Measurements from ENCODE around the gene TRMT6.

Gene TRMT6

GRCh38 chr20:5950271-5951031, at the start of gene TRMT6, which contains the start of gene MCM8:
Gene TRMT6 (minus strand): TSS chr20:5950533. CDS start chr20:5950405, 128 bp downstream.
Gene MCM8 (plus strand): TSS chr20:5950652. CDS start chr20:5952016, 1,364 bp downstream.
- peak; percentile 92 for DNase-seq (ENCODE audit: low read depth)

GRCh38 chr20:5999783-6000182, 49.5 kb upstream of the TRMT6 start:
- no peak for DNase-seq (ENCODE audit: low read depth)

DNA sequence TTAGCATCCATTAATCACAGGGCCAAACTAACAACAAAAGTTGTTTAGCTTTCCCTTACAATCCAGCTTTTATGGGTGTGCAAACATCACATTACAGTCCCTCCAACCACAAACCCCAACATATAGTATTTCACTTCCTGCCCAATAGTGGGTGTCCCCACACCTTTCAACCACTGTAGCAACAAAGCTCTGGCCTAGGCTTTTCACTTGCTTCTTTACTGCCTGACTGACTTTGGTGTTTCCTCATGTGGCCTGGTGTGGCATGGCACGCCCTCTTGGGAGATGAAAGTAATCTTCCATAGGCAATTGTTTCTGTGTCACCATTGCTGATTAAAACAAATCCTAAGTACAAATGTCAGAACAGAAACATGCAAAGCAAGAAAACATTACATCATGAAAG, 46.4 kb upstream of the TRMT6 start:
- DNase-seq (ENCODE audit: low read depth): peak; percentile 26

GRCh38 chr20:5991623-5992441, 41.5 kb upstream of the TRMT6 start:
- DNase-seq (ENCODE audit: low read depth): no peak

- DNase-seq (ENCODE audit: low read depth): no peak
These were observed 40.6 kb upstream of the TRMT6 start for GRCh38 chr20:5990946-5991345.

GRCh38 chr20:5989539-5989938, 39.2 kb upstream of the TRMT6 start:
- no peak for DNase-seq (ENCODE audit: low read depth)

DNA sequence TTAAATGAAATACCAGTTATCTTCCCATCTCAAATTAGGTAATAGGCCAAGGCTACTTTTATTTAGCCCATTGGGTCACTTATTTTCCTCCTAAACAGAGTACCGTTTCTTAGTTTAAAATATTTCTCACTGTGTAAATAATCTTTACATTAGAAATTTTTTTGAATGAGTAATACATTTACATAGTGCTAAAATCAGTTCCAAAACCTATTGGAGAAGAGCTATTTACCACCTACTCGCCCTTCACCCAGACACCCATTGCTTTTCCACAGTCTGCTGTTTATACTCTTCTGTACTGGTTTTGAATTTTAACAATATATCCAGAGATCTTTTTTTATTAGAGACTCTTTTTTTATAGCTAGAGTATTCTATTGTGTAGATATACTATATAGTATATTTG, 37.0 kb upstream of the TRMT6 start:
- DNase-seq (ENCODE audit: low read depth): no peak

GRCh38 chr20:5980720-5981538, 30.6 kb upstream of the TRMT6 start:
- no peak for DNase-seq (ENCODE audit: low read depth)

- no peak for DNase-seq (ENCODE audit: low read depth)
These were observed 29.5 kb upstream of the TRMT6 start for GRCh38 chr20:5979801-5980200.

GRCh38 chr20:5977975-5978374, 27.6 kb upstream of the TRMT6 start:
- DNase-seq (ENCODE audit: low read depth): no peak

- DNase-seq (ENCODE audit: low read depth): no peak
These were observed 26.9 kb upstream of the TRMT6 start for GRCh38 chr20:5977223-5977622.

DNA sequence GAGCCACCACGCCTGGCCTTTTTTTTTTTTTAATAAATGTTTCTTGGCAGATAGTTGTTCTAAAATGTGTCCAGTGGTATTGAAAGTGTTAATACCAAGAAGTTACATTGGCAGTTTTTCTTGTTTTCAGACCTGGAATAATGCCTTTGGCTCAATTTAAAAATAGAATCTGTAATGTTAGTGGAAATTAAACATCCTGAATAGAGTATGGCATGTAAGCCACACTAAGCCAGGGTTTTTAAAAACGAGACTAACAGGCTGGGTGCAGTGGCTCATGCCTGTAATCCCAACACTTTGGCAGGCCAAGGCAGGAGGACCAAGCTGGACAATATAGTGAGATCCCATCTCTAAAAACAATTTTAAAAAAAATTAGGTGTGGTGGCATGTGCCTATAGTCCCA, 25.4 kb upstream of the TRMT6 start:
- DNase-seq (ENCODE audit: low read depth): no peak

DNA sequence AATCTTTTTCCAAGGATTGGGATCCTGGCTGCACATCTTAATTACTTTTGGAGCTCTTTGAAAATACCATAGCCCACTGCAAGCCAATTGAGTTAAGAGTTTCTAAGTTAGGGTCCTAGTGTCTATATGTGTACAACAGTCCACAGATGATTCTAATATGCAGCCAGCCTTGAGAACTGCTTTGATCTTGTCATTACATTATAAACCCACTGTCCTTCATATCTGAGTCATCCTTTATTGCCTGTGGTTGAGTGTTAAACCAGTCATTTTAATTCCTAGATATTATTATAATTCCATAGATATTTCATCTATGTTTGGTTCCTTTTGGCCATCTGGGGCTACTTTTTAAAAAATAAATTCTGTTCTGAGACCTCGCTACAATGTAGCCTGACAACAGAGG, 24.2 kb upstream of the TRMT6 start:
- no peak for DNase-seq (ENCODE audit: low read depth)

- no peak for DNase-seq (ENCODE audit: low read depth)
These were observed 23.6 kb upstream of the TRMT6 start for GRCh38 chr20:5973971-5974370.

DNA sequence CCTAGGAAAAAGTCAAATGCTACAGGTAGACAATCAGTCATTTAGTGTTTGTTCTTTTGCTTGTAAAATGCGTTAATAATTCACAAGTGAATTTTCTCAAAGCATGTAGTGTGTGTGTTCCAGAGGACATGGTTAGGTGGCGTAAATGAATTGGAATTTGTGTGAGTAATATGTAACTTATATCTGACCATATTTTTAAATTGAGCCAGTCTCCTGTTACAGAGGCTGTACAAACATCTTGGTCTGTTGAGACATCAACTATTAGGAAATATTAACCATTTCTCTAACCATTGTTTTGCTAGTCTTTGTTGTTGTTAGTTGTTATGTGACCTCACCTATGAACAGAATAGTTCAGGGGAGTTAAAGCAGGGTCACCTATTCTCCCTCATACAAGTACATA, 22.8 kb upstream of the TRMT6 start:
- no peak for DNase-seq (ENCODE audit: low read depth)

GRCh38 chr20:5971203-5971602, 20.9 kb upstream of the TRMT6 start:
- DNase-seq (ENCODE audit: low read depth): no peak

DNA sequence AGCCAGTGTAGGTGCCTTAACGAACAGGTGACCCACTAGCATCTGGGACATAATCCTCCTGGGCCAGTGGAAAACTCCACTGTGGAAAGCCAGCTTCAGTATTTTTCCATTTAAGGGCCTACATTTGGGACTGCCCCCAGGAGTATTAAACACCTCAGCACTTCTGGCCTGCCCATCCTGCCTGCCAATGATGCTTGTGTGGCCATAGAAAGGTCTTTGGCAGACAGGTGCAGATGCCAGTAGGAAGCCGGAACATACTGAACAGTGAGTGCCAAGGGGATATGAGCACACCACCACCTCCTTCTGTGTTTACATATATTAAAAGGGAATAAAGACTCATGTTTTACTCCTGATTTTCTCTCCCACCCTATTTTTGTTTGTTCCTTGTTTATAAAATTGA, 20.0 kb upstream of the TRMT6 start:
- DNase-seq (ENCODE audit: low read depth): no peak

GRCh38 chr20:5969940-5970339, 19.6 kb upstream of the TRMT6 start:
- no peak for DNase-seq (ENCODE audit: low read depth)

- no peak for DNase-seq (ENCODE audit: low read depth)
These were observed 19.1 kb upstream of the TRMT6 start for GRCh38 chr20:5969348-5969935.

DNA sequence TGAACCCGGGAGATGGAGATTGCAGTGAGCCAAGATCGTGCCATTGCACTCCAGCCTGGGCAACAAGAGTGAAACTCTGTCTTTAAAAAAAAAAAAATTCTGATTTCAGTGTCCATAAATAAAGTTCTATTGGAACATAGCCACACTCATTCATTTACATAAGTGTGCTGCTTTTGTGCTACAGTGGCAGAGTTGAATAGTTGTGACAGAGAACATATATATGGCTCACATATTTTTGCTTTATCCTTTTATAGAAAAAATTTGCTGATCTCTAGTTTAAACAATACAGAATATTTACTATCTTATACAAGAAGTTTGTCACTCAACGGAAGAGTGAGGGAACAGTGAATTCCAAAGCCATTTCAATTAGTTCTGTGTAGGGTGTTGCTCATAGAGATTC, 18.1 kb upstream of the TRMT6 start:
- DNase-seq (ENCODE audit: low read depth): no peak

GRCh38 chr20:5967469-5967868, 17.1 kb upstream of the TRMT6 start:
- DNase-seq (ENCODE audit: low read depth): no peak

DNA sequence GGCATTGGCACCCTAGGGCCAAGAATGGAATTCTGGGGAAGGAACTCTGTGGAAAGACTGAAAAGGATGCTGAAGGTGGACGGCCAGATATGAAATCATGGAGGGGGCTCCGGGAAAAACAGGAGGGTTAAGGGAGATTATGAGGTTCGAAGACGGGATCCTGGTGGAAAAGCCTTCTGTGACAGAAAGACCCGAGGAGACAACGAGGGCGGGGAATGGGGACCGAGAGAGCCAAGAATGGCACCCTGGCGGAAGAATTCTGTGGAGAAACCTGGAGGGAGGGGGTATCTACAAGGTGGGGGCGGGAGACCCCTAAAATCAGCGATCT, 426 bp downstream of the TRMT6 start:
- no peak for DNase-seq (ENCODE audit: low read depth)

Data from activated gamma-delta T cell treated with anti-CD3 and anti-CD28 coated beads, Interleukin-2, amount 50 U/mL, for 16 hours (primary cell).